H54 (cell line): ENCODE measurements around the gene DSCAM.

Experiments
- DNase-seq: peaks from one replicate; pipeline ENCODE4 v3.0.0; 2011; ENCODE audit warnings: low spot score, mixed read lengths; ENCODE audit not compliant: insufficient read length
- FAIRE-seq: peaks from 3 replicates; lab custom pipeline; 2011; peaks lifted over from hg19 to GRCh38; lab: Jason Lieb, UNC
- POLR2A ChIP-seq: IDR thresholded peaks from 2 replicates; pipeline ENCODE4 v1.6.1; 2011; ENCODE audit warnings: low read depth, mild to moderate bottlenecking, low read length

Gene DSCAM

GRCh38 chr21:39966786-39967185, 880.2 kb downstream of the DSCAM start:
- no peak for TF ChIP-seq POLR2A
- no peak for DNase-seq
- FAIRE-seq, result no peak

- DNase-seq, result no peak
- FAIRE-seq, result no peak
- no peak for TF ChIP-seq POLR2A
These were observed 881.9 kb downstream of the DSCAM start for GRCh38 chr21:39965026-39965425.

- no peak for TF ChIP-seq POLR2A
These were observed 885.7 kb downstream of the DSCAM start for GRCh38 chr21:39961251-39961650.

More at GRCh38 chr21:39961251-39961650, 885.7 kb downstream of the DSCAM start:
- FAIRE-seq (no peak), DNase-seq (no peak)
